Fibroblast of mammary gland (primary cell): ENCODE measurements around the gene YPEL2.
A peak's percentile ranks its signal among the peaks of the same experiment; 100 is the strongest.

Source experiments
- DNase-seq: peaks from one replicate; pipeline ENCODE4 v3.0.0-alpha.2; 2010; ENCODE audit warnings: low read depth
- H3K4me3 ChIP-seq: 2 replicates; pipeline ENCODE4 v1.5.1; 2011; ENCODE audit warnings: low read depth, mild to moderate bottlenecking, low read length, moderate library complexity; ENCODE audit not compliant: control insufficient read depth
- CTCF ChIP-seq: conservative IDR thresholded peaks from 2 replicates; pipeline ENCODE4 v1.5.1; 2011; ENCODE audit warnings: low read depth, low read length, inconsistent platforms; ENCODE audit not compliant: control insufficient read depth, insufficient read depth

Gene YPEL2

DNA sequence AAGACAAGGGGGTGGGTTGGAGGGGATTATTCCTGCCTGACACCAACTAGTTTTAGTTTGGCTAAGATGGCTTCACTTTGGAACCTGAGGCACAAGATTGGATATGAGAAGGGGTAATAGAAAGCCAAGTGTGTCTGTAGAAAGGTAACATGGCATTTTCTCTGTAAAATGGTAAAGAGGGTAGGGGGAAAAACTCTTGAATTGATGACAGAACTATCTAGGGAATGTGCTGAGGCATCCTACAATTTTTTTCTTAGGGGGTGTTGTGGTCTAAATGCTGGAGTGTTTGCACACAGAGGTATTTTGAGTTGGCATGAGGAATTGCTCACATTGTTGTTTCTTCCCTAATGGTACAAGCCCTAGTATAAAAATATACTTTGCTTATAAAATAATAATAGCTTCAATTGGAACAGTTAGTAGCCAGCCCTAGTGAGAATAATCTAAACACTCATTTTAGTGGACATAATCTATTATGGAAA is 25.8 kb downstream of the YPEL2 start:
- no peak for TF ChIP-seq CTCF
- no peak for DNase-seq
- H3K4me3 ChIP-seq, result no peak overlapping the region

- no peak overlapping the region for H3K4me3 ChIP-seq
- DNase-seq, result peak; percentile 91
- no peak for TF ChIP-seq CTCF
Observed at GRCh38 chr17:59357929-59358328, 26.5 kb downstream of the YPEL2 start.

DNA sequence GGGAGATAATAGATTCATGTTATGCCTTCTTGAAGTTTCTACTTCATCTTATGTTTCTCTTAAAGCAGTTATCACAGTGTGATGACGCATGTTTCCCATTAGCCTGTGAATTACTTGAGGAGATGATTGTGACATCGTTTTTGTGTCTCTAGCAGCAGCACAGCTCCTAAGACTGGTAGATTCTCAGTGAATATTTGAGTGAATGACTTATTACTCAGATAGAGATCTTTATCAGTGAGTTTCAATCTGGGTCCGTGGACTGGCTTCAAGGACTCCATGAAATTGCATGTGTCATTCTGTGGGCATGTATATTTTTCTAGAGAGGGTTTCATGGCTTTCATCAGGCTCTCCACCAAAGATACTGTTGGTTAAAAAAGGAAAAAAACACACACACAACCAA is 29.9 kb downstream of the YPEL2 start:
- H3K4me3 ChIP-seq, result no peak overlapping the region
- TF ChIP-seq CTCF, result no peak
- peak; percentile 91 for DNase-seq

DNA sequence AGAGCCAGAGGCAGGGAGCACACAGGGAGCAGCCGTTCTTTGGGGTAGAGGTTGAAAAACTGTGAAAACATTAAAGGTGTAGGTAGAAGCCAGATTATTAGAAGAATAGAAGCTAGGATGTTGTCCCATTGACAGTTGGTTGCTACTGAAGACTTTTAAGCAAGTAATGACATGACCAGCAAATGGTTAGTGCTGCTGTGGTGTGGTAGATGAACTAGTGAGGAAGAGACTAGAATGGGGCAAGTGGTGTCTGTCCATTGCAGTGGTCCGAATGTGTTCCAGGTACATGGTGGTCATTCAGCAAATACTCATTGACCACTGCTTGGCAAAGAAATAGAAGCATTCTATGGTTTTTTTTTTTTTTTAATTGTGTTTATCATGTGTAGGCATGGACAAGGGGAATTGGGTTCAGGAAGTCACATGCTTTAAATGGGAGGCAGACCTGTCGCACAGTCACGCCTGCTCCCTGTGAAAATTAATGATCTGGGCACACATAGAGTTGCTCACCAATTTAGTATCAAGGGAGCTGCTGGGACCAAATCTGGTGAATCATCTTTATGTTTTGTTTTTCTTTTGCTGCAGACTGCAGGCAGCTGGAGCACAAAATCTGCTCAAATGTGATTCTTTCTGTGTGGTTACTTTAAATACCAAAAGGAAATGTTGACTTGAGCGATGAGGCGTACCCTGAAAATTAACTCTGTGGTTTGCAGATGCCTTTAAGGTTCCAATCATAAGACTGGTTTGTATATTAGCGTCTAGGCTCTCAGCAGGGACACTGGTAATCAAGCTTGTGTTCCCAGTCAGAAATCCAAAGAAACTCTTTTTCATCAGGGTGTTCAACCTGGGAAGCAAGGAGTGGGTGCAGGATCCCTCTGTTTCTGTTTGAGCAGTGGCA is 30.7 kb downstream of the YPEL2 start:
- no peak for TF ChIP-seq CTCF
- DNase-seq, result peak; percentile 96
- no peak overlapping the region for H3K4me3 ChIP-seq

- TF ChIP-seq CTCF, result no peak
- no peak overlapping the region for H3K4me3 ChIP-seq
- no peak for DNase-seq
Observed at GRCh38 chr17:59362811-59363205, 31.4 kb downstream of the YPEL2 start.

DNA sequence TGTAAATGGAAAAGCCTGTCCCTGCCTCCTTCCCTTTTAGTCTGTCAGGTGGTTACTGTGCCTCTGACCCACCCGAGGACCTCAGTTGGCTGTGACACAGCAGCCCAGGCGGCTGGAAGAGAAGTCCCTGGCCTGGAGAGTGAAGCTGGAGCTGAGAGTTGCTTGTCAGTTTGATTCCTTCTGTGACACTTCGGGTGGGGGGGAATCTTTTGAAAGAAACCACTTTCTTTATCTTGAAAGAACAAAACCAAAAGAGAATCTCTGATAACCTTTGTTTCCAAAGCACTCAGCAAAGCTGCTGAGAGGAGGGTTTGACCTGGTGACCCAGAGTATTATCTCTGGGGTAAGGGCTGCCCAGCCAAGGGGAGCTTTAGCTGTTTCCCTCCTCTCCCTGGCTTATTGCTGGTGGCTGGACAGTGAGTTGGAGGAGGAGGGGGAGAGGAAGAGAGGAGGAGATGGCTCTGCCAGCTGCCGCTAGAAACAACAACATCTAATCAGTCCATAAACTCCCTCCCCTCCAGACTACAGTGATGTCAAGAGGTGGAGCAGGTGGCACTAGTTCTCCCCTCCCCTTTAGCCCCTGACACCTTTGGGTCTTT is 34.0 kb downstream of the YPEL2 start:
- H3K4me3 ChIP-seq, result no peak overlapping the region
- TF ChIP-seq CTCF, result no peak
- no peak for DNase-seq
